Skin epidermis (tissue), 12 donors: ENCODE results near the gene TMEM182.

Source experiments
- H3K27ac ChIP-seq, 21 experiments: fragments of 200-600 bp; sonication (generic) in 11 of 21; one replicate each; pipeline ENCODE4 v1.5.0; 2020; ENCODE audit warnings: mild to moderate bottlenecking in 3 of 21, inconsistent platforms in 2 of 21, moderate library complexity in 2 of 21
- H3K4me3 ChIP-seq, 7 experiments: fragments of 200-600 bp; sonication (generic) in 2 of 7; one replicate each; pipeline ENCODE4 v1.5.0; 2020; ENCODE audit warnings: inconsistent platforms in 2 of 7, mild to moderate bottlenecking in 2 of 7, moderate library complexity in 1 of 7

Gene TMEM182

DNA sequence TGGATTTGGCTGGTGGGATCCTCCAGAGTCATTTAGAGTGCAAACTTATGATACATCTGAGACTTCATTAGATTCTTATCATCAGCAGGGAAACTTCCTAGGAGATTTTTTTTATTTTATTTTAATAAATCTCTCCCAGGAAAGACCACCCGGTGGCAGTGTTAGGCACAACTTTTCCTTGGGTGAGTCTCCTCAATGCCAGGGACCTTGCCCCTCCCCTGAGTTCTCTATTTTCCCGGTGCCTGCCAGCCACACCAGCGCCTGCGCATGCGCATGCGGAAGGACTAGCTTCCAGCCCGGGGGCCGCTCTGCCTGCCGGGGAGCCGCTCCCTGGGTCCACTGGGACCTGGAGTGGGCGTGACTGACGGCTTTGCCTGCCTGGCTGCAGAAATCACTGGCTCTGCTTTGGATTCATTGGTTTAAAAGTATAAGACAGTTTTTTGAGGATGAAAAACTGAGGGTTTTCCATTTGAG, 86.6 kb downstream of the TMEM182 start:
- Histone ChIP-seq H3K4me3 (no peak overlapping the region), H3K27ac (no peak overlapping the region)

DNA sequence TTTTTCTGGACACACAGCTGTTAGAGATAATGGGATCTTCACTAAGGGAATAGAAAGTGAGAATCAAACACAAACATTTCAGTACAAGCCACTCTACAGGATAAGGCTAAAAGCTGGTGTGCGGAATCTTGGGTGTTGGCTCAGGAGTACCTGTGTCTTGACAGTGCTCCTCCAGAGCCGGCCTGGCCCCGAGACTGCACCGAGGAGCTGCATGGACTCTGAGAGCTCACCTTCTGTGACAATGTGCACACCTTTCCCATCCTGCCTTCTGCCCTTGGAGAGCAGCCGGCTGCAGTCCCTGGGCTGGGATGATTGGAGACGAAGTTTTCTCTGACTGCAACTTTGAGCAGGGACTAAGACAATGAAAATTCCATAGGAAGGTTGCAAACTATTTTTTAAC, 89.1 kb downstream of the TMEM182 start:
- H3K4me3 ChIP-seq, result no peak overlapping the region
- no peak overlapping the region for H3K27ac ChIP-seq

DNA sequence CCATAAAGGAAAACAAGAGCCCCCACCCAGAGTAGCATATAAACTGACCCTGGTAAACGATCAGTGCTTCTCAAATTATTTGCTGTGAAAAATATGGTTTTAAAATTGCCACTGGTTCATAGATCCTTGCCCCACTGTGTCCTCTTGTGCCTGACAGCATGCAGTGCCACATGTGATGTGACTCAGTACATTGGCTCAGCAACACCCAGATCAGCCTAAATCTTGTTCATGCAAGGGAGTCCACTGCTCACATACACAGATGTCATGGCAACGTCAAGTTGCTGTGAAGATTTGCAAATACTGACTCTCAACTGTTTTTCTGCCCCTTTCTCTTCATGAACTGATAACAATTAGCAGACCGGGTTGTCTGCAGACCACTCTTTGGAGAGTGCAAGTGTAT, 91.0 kb downstream of the TMEM182 start:
- Histone ChIP-seq H3K27ac (no peak overlapping the region), H3K4me3 (no peak overlapping the region)
